IPS-NIHi11 (cell line): Measurements from ENCODE around the gene PSMA2.

ENCODE experiments used
- DNase-seq: peaks from one replicate; pipeline ENCODE4 v3.0.0; 2012; ENCODE audit warnings: mixed read lengths, low spot score

PSMA2 gene

GRCh38 chr7:42940985-42941847 lies 9.2 kb upstream of the PSMA2 start:
- peak; percentile 84 for DNase-seq

- DNase-seq = no peak
Measured at GRCh38 chr7:42939457-42940240, 7.7 kb upstream of the PSMA2 start.

GRCh38 chr7:42935861-42936260 lies 3.9 kb upstream of the PSMA2 start:
- DNase-seq = no peak

- no peak for DNase-seq
Measured at GRCh38 chr7:42934291-42934690, 2.3 kb upstream of the PSMA2 start.

GRCh38 chr7:42932811-42933591 lies 1.0 kb upstream of the PSMA2 start:
- no peak for DNase-seq

GRCh38 chr7:42931447-42931833 lies 534 bp downstream of the PSMA2 start:
- no peak for DNase-seq

GRCh38 chr7:42930889-42931288 lies 1.1 kb downstream of the PSMA2 start:
- DNase-seq = no peak

GRCh38 chr7:42929449-42929848 lies 2.5 kb downstream of the PSMA2 start:
- no peak for DNase-seq

GRCh38 chr7:42928754-42929153 lies 3.2 kb downstream of the PSMA2 start:
- DNase-seq = no peak

GRCh38 chr7:42926204-42926603 lies 5.8 kb downstream of the PSMA2 start:
- DNase-seq = no peak

GRCh38 chr7:42925630-42926029 lies 6.3 kb downstream of the PSMA2 start:
- no peak for DNase-seq

- no peak for DNase-seq
Measured at GRCh38 chr7:42924223-42924838, 7.6 kb downstream of the PSMA2 start.

GRCh38 chr7:42922017-42922753 lies 9.8 kb downstream of the PSMA2 start:
- no peak for DNase-seq

GRCh38 chr7:42915356-42915755 lies 16.6 kb downstream of the PSMA2 start:
- DNase-seq = no peak

- DNase-seq = no peak
Measured at GRCh38 chr7:42914421-42915045, 17.4 kb downstream of the PSMA2 start.

- DNase-seq = no peak
Measured at GRCh38 chr7:42914009-42914408, 18.0 kb downstream of the PSMA2 start.

GRCh38 chr7:42913591-42913990 lies 18.4 kb downstream of the PSMA2 start:
- no peak for DNase-seq

- DNase-seq = peak; percentile 96
Measured at GRCh38 chr7:42911454-42912447, 20.2 kb downstream of the PSMA2 start, which contains the start of gene C7orf25. C7orf25 (minus strand) TSS chr7:42912070; CDS start chr7:42910900, 1,170 bp downstream.

- no peak for DNase-seq
Measured at GRCh38 chr7:42910306-42910705, 21.7 kb downstream of the PSMA2 start.
